Mesothelial cell of epicardium (in vitro differentiated cells): Measurements from ENCODE around the gene SNAP25. TPM values are rescaled to one million over a fixed set of nuclear protein-coding genes. Genes with fewer than 3 reads are reported as not detected.

Experiments used
- DNase-seq, 2 experiments: peaks; one replicate each; pipeline ENCODE4 v3.0.0; 2021; ENCODE audit warnings: low spot score in 2 of 2; ENCODE audit not compliant: unreplicated experiment in 2 of 2
- H3K27ac Mint-ChIP-seq: 2 replicates; pipeline ENCODE4 v1.8.0; 2021; ENCODE audit warnings: mixed read lengths
- H3K27me3 Mint-ChIP-seq: 2 replicates; pipeline ENCODE4 v1.8.0; 2021; ENCODE audit warnings: low read depth, mixed read lengths
- H3K36me3 Mint-ChIP-seq: 2 replicates; pipeline ENCODE4 v1.8.0; 2021; ENCODE audit warnings: mixed read lengths
- H3K4me1 Mint-ChIP-seq: 2 replicates; pipeline ENCODE4 v1.8.0; 2021; ENCODE audit warnings: mixed read lengths
- H3K4me3 Mint-ChIP-seq: 2 replicates; pipeline ENCODE4 v1.8.0; 2021; ENCODE audit warnings: mild to moderate bottlenecking, moderate library complexity, mixed read lengths
- H3K9me3 Mint-ChIP-seq: 2 replicates; pipeline ENCODE4 v1.8.0; 2021; ENCODE audit warnings: mixed read lengths
- CTCF ChIP-seq: fragments of 200-600 bp; sonication (generic); IDR thresholded peaks from one replicate; pipeline ENCODE4 v1.5.0; 2021; ENCODE audit warnings: antibody characterized with exemption; ENCODE audit not compliant: unreplicated experiment
- total RNA-seq: library from RNA; stranded (reverse); gene quantifications from 3 replicates; pipeline ENCODE4 v1.2.1, GENCODE V29; 2021

SNAP25 gene
- total RNA-seq, 1 donor from 2014 or later, result 5.0 TPM

- H3K4me1 Mint-ChIP-seq, result no peaks in the 10 kb centered on the region
- DNase-seq, result no peak
Observed at GRCh38 chr20:10263385-10264165, 44.9 kb downstream of the SNAP25 start.

GRCh38 chr20:10264166-10264558 lies 45.5 kb downstream of the SNAP25 start:
- Mint-ChIP-seq H3K4me1 (no peaks in the 10 kb centered on the region), H3K9me3 (no peaks in the 10 kb centered on the region), H3K27ac (no peak overlapping the region), H3K36me3 (no peaks in the 10 kb centered on the region), H3K27me3 (peaks cover 46% of the 10 kb centered on the region), H3K4me3 (no peak overlapping the region)
- DNase-seq, result no peak
- no peak for TF ChIP-seq CTCF

More at GRCh38 chr20:10263385-10264165, 44.9 kb downstream of the SNAP25 start:
- Mint-ChIP-seq H3K9me3 (no peaks in the 10 kb centered on the region), H3K36me3 (no peaks in the 10 kb centered on the region), H3K27me3 (peaks cover 46% of the 10 kb centered on the region), H3K27ac (no peak overlapping the region), H3K4me3 (no peak overlapping the region)
- TF ChIP-seq CTCF, result no peak

GRCh38 chr20:10268636-10269035 lies 50.0 kb downstream of the SNAP25 start:
- no peaks in the 10 kb centered on the region for H3K4me1 Mint-ChIP-seq
- no peak for TF ChIP-seq CTCF
- H3K27me3 Mint-ChIP-seq, result peaks cover 58% of the 10 kb centered on the region
- no peak for DNase-seq
- no peak overlapping the region for H3K4me3 Mint-ChIP-seq
- no peaks in the 10 kb centered on the region for H3K36me3 Mint-ChIP-seq
- no peak overlapping the region for H3K27ac Mint-ChIP-seq
- no peaks in the 10 kb centered on the region for H3K9me3 Mint-ChIP-seq

- no peak for TF ChIP-seq CTCF
- no peaks in the 10 kb centered on the region for H3K9me3 Mint-ChIP-seq
- H3K27ac Mint-ChIP-seq, result no peak overlapping the region
- no peak overlapping the region for H3K4me3 Mint-ChIP-seq
- H3K36me3 Mint-ChIP-seq, result no peaks in the 10 kb centered on the region
- no peak for DNase-seq
- H3K27me3 Mint-ChIP-seq, result peaks cover 56% of the 10 kb centered on the region
- H3K4me1 Mint-ChIP-seq, result no peaks in the 10 kb centered on the region
Observed at GRCh38 chr20:10270630-10271029, 52.0 kb downstream of the SNAP25 start.

GRCh38 chr20:10271494-10272219 lies 53.0 kb downstream of the SNAP25 start:
- no peak for DNase-seq
- H3K27me3 Mint-ChIP-seq, result peaks cover 51% of the 10 kb centered on the region
- no peak overlapping the region for H3K4me3 Mint-ChIP-seq
- TF ChIP-seq CTCF, result no peak
- H3K27ac Mint-ChIP-seq, result no peak overlapping the region
- H3K9me3 Mint-ChIP-seq, result no peaks in the 10 kb centered on the region
- no peaks in the 10 kb centered on the region for H3K4me1 Mint-ChIP-seq
- H3K36me3 Mint-ChIP-seq, result no peaks in the 10 kb centered on the region
